HFF-Myc (cell line): ENCODE results near the gene KRT1.

ENCODE experiments used
- DNase-seq: peaks from one replicate; pipeline ENCODE4 v3.0.0-alpha.2; 2011; ENCODE audit warnings: low read depth; ENCODE audit errors: extremely low read depth
- H3K4me3 ChIP-seq: replicated peaks from 2 replicates; pipeline ENCODE4 v1.5.1; 2011; ENCODE audit warnings: low read depth, mild to moderate bottlenecking, control low read depth, low read length
- CTCF ChIP-seq: IDR thresholded peaks from 2 replicates; pipeline ENCODE4 v1.5.1; 2012; ENCODE audit warnings: mild to moderate bottlenecking, low read depth, low read length, control low read depth; ENCODE audit errors: missing control alignments

The KRT1 gene

GRCh38 chr12:52680363-52680762, at the start of gene KRT1:
Gene KRT1 (minus strand): TSS chr12:52680407. CDS start chr12:52680348, 59 bp downstream.
- DNase-seq, result no peak
- no peak for TF ChIP-seq CTCF
- H3K4me3 ChIP-seq, result no peak within 1 kb of the TSS

DNA sequence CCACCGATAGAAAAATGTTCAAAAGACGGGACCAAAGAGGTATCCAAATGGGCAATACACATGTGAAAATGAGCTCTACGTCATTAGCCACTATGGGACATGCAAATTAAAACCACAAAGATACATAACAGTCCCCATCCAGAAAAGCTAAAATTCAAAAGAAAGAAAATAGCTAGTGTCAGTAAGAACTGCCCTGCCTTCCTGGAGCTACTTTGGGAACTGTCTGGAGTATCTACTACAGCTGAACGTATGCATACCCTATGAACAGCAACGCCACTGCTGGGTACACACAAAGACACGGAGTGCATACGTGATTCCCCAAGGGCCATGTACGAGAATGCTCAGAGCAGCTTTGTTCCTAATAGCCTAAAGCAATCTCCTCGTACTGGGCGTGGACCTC, 48.9 kb upstream of the KRT1 start:
- TF ChIP-seq CTCF, result no peak
- DNase-seq, result no peak
- H3K4me3 ChIP-seq, result no peak overlapping the region

GRCh38 chr12:52728374-52728773, 48.2 kb upstream of the KRT1 start:
- TF ChIP-seq CTCF, result no peak
- no peak overlapping the region for H3K4me3 ChIP-seq
- DNase-seq, result no peak

- no peak overlapping the region for H3K4me3 ChIP-seq
- TF ChIP-seq CTCF, result no peak
- no peak for DNase-seq
These were observed 46.8 kb upstream of the KRT1 start for GRCh38 chr12:52727037-52727436.

DNA sequence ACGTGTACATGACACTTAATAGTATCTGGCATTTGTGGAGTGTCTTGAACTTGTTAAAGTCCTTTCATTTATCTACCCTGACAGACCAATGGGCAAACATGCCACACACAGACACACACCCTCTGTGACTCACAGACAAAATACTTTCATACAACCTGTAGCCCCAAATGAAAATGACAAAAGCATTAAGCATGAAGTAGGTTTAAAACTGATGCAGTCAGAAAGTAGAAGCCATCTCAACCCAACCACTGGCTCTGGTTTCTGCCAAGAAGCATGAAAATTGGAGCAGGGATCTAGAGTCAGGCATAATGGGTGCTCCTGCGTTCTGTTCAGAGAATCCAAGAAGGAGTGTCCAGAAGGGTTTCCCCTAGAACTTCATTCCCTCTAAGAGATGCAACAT, 46.2 kb upstream of the KRT1 start:
- H3K4me3 ChIP-seq, result no peak overlapping the region
- TF ChIP-seq CTCF, result no peak
- DNase-seq, result no peak

DNA sequence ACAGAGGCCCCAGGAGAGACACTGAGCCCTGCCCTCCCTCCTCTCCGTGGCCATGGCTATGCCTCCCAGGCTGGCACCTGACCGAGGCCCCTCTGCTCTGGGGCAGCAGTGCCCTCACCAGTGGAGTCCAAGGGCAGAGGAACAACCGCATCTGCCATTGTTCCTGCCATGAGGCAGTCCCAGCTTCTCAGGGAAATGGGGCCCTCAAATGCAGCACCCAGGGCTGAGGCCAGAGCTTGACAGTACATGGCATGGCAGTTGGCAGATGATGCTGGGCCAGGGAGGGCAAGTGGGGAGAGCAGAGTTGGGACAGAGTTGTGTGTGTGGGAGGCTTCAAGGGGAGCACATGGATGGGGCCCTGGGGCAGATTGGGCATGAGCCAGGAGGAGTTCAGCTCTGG, 44.2 kb upstream of the KRT1 start:
- H3K4me3 ChIP-seq, result no peak overlapping the region
- TF ChIP-seq CTCF, result no peak
- DNase-seq, result no peak

DNA sequence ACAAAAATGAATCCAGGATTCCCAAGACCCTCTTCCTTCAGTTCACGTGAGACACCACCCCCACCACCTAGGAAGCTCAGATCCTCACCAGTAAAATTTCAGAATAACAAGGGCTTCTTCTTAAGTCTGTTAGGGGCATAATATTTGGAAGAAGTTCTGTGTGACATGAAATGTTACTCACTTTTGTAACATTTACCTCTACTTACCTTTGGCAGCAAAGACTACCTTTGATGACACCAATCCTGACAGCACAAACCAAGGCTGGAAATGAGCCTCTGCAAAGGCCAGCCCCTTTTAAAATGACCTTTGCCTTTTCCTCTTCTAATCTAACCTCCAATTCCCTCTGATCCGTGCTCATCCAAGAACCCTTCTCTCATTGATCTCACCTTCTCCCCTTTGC, 42.5 kb upstream of the KRT1 start:
- no peak for TF ChIP-seq CTCF
- DNase-seq, result no peak

More for the DNA sequence above, 42.5 kb upstream of the KRT1 start:
- H3K4me3 ChIP-seq, result no peak overlapping the region
